ENCODE measurements around the gene HGFAC.

Gene HGFAC

DNA sequence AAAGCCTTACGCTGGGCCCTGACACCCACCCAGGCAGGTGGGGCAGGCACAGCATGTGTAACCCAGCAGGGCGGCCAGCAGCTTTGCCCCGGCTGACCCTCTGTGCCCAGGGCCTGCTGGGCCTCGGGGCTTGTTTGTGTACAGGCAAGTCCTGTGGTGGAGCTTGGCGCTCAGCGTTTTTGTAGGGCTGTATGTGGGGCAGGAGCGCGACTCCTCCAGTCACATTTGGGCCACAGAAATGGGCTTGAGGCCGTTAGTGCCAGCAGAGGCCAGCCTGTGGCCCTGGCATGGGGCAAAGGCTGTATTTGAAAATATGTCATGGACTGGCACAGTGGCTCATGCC lies 14.7 kb upstream of the HGFAC start:
- DNase-seq = no peak

DNA sequence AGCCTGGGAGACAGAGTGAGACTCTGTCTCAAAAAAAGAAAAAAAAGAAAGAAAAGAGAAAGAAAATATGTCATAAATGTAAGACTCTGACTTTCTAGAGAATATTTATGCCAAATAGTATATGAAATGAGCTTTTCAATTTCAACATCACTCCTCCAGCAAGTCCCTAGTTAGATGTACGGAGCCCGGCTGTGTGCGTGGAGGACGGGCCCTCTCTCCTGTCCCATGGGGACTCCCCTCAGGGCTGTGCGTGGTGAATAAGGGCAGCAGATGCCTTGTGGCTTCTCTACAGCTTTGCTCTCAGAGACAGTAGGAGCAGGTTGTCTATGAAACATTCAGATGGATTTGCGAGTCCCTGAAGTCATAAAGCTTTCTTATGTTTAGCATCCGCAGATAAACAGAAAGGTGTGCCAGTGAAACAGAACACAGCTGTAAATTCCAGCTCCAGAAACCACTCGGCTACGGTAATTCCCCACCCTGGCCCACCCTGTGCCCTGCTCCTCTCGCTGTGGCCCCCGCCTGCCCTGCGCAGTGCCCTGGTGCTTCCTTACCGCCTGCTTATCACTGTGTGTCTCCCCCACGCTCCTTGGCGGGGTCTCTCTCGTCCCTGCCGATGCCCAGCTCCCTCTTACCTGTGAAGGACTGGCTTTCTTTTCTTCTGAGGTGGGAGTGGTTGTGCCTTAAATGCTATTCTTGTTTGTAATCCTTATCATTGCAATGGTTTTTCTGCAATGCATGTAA lies 13.9 kb upstream of the HGFAC start:
- DNase-seq = no peak

DNA sequence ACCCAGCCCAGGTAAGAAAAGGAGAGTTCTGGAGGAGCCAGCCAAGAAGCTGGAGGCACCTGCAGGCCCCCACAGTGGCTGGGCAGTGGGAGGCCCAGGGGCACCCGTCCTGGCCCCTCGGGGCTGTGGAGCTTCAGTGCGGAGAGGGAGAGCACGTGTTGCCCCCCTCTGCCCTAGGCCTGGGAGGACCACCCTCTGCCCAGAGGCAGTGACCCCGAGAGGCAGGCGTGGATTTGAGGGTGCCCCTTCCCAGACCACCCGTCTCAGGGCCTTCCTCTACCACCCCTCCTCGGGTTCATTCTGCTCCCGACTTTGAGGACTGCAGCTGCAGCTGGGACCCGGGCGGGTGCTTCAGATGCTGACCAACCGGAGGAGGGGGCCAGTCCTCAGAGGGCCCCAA lies 12.1 kb upstream of the HGFAC start:
- DNase-seq = no peak

DNA sequence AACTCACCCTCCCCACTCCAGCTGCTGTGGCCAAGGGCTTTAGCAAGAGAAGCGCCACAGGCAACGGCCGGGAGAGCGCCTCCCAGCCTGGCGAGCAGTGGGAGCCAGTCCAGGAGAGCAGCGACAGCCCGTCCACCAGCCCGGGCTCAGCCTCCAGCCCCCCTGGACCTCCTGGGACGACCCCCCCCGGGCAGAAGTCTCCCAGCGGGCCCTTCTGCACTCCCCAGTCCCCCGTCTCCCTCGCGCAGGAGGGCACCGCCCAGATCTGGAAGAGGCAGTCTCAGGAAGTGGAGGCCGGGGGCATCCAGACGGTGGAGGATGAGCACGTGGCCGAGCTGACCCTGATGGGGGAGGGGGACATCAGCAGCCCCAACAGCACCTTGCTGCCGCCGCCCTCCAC lies 11.2 kb upstream of the HGFAC start:
- no peak for DNase-seq

DNA sequence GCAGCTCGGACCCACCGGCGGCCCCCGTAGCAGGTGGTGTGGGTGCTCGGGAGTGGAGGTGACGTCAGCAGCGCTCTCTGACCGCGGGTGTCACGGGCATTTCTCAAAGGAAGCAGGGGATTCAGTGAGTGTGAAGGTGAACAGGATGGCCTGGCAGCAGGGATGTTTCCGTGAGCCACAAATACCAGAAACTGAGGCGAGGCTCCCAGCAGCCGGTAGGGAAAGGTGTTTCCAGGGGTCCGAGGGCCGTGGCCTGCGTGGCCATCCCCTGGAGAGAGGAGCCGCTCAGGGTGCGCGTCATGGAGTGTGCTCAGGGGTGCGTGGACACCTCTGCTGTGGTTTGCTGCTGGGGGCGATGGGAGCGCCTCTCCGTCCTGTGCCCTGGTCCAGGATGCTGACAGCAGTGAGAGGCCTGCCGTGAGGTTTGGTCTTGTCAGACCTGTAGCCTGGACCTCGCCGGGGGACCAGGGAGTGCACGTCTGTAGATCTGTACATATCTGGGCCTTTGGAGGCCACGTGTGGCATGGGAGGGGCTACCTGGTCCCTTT lies 10.2 kb upstream of the HGFAC start:
- no peak for DNase-seq

DNA sequence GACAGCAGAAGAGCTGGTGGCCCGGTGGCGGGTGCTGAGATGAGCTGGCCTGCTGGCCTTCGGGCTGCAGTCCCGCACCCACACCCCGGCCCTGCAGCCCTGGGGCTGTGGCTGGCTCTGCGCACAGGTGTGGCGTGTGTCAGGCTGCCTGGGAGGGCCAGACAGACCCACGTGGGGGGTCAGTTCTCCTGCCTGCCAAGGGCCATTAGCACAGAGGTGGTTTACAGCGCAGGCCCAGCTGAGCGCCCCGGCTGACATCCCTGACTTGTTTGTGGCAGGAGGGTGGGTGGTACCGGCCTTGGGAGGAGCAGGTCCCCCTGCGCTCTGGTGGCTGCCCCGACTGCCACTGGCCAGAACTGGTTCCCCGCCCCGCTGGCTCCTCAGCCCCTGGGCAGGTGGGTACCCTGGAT lies 9.4 kb upstream of the HGFAC start:
- no peak for DNase-seq

DNA sequence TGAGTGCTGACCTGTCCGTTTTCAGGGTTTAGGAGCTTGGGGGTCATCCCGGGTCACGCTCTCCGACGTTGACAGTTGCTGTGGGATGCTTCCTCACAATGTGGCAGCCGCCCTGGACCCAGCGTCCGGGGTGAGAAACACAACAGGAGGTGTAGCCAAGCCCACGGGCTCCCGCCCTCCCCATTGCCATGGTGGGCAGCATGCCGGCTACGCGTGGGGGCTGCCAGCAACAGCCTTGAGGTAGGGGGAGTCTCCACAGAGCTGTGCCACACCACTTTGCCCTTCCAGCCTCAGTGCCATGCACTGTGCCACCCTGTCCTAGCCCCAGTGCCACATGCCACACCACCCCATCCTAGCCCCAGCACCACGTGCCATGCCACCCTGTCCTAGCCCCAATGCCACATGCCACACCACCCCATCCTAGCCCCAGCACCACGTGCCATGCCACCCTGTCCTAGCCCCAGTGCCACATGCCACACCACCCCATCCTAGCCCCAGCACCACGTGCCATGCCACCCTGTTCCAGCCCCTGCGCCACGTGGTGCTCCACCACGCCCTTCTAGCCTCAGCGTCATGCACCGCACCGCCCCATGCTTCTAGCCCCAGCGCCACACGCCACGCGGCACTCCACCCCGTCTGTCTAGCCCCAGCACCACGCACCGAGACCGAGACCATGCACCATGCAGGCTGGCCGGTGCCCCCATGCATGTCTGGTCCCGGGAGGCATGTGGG lies 8.5 kb upstream of the HGFAC start:
- no peak for DNase-seq

DNA sequence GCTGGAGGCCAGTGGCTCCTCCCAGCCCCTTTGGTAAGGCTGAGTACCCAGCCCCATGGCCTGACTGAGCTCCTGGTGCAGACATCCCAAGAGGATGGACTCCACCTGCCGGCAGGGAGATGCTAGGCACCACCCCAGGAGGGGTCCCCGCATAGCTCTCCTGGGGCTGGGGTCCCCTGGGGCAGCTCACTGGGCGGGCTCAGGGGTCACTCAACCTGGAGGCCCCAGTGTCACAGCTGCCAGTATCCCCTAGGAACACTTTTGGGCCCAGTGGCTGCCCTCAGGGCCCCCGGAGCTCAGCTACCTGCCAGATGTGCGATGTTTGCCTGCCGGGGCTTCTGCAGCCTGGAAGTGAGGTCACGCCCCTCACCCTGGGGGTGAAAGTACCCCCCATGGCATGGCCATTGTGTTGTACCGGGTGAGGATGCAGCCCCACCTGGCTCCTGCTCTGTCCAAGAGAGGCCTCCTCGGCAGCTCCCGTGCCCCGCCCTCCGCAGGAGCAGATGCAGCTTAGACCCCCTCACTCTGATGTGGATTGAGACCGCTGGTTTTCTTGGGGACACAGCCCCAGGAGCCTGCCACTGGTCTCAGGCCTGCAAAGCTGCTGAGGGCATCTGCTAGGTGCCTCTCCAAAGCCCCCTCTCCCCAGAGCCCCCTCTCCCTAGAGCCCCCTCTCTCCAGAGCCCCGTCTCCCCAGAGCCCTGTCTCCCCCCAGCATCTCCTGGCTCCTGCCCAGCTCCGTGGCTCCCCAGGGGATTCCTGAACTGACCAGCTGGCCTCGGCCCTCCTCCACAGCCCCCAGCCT lies 6.7 kb upstream of the HGFAC start:
- no peak for DNase-seq

DNA sequence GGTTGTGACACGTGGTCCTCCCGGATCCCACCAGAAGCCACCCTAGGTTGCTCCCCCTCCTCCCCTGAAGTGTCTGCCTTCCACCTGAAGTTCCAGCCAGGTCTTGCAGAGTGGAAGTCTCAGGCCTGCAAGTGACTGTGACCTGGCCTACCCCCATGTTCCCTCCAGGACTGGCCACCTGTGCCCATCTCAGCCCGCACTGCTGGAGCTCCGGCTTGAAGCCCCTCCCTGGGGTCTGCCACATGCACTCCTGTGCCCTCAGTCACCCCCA lies 6.1 kb upstream of the HGFAC start:
- no peak for DNase-seq

DNA sequence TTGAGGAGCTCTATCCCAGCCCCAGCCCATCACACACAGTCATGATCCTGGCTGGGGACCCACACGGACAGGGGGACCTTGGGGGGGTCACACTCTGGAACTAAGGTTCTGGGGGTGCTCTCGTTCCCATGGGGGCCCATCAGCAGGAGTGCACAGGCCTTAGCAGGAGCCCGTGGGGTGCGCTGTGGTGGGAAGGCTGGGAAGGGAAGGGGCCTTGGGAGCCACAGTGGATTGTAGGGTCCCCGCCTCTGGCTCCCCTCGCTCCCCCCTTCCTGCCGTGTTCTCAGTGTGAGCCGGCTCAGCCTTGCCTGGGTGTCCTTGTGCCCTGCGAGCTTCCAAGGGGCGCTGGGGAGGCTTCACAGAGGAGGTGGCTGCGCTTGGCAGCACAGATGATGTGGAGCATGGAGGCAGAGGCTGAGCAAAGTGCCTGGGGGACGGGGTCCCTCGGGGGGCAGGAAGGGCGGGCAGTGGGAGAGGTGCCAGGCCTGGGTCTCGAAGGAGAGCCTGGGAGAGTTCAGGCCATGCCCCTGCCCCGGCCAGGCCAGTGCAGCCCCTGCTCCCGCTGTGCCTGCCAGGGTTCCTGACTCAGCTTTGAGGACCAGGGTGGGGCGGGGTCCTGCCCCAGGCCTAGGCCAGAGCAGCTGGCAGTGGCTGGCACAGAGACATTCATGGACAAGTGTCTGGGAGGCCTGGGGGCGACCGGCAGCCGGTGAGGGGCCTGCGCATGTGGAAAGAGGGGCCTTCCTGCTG lies 5.5 kb upstream of the HGFAC start:
- DNase-seq = no peak

DNA sequence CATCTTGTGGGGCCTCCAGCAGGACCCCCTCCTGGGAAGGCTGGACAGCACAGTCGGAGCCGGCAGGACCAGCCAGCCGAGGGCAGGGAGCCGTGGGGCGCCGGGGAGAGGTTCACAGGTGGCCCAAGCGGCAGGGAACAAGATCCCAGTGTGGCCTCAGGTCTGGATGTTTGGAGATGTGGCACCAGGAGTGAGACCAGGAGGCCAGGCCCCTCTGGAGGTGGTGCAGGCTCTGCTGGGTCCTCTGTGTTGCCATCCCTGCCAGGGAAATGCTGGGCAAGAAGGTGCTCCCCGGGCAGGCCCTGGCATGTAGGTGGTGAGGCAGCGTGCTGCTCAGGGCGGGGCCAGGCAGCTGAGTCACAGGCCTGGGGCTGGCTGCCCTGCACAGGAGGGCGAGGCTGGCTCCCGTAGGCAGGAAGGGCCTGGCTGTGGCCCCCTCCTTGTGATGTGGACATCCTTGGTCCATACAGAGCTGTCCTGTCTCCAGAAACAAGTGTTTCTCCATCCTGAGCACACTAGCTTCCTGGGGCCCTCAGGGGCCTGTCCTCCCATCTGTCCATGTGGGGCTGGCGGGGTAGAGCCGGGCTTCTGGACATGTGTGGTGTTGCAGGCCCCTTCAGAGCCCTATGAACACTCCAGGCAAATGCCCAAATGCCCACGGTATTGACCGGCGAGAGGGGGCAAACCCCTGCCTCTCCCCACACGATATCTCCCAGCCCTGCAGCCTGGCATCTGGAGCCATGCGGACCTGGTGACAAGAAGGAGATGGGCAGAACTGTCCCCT lies 4.8 kb upstream of the HGFAC start:
- DNase-seq = no peak

DNA sequence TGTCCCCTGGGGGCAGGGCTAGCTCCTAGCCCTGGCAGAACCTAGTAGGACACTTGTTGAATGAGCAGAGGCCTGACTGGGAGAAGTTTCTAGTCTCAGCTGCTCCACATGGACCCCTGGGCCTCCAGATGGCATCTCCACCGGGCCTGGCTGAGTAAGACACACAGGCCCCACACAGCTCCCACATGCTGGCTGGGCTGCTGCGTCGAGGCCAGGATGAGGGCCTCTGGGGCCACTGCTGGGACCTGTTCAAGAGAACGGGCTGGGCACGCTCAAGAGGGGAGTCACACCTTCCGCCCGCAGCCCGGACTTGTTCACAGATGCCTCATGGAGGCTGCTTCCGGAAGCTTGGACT lies 4.2 kb upstream of the HGFAC start:
- no peak for DNase-seq

DNA sequence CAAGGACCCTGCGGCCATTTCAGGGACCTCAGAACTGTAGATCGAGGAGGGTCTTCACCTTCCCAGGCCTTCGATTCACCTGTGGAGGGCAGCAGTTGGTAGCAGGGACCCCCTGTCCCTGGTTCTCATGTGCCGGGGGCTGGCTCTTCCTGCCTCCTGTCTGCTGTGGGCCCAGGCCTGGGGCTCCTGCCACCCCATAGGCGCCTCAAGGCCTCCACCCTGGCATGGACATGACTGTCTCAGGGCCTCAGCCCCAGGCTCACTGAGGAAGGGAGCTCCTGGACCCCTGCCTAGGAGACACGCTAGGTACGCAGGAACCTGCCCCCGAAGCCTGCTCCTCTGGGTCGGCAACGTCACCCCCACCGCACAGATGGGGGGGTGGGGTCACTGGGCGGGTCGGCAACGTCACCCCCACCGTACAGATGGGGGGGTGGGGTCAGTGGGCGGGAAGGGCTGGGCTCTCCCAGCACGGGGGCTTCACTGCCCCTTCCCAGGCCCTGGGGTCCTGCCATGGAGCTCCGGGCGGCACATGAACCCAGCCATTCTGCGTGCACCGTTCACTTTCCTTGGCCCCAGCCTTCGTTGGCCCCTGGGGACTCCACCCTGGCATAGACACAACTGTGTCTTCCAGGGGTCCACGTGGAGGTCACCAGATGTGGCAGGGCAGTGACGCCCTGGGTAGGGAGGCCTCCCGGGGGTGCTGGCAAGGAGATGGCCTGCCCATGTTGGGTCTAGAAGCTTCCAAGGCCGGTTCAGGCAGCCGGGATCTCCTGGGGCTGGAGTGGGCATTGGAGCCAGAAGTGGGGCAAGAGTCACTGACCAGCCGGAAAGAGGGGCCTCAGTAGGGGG lies 3.5 kb upstream of the HGFAC start:
- no peak for DNase-seq

DNA sequence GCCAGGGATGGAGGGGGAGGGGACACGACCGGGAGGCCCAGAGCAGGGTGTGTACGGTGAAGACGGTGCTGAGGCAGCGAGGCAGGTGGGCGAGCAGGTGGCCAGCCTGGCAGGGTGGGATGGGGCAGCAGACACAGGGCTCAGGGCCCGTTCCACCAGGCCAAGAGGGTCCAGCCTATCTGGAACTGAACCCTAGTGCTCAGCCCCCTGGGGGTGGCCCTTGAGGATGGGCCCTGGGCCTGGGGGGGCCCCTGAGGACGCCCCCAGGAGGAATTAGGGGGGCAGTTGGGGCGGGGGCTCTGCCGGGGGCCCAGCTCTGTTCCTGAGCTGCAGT lies 3.0 kb upstream of the HGFAC start:
- no peak for DNase-seq

DNA sequence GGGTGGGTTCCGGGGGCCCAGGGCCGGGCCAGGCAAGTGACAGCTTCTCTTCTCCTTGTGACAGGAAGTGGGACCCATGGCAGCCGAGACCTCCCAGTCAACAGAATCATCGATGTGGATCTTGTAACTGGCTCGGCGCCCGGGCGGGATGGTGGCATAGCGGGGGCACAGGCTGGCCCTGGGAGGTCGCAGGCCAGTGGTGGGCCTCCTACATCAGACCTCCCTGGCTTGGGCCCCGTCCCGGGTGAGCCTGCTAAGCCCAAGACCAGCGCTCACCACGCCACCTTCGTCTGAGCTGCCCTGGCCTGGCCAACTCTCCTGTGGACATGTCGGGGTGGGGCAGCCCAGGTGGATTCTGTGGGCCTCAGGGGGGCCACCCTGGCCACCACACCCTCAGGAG lies 2.4 kb upstream of the HGFAC start:
- no peak for DNase-seq

DNA sequence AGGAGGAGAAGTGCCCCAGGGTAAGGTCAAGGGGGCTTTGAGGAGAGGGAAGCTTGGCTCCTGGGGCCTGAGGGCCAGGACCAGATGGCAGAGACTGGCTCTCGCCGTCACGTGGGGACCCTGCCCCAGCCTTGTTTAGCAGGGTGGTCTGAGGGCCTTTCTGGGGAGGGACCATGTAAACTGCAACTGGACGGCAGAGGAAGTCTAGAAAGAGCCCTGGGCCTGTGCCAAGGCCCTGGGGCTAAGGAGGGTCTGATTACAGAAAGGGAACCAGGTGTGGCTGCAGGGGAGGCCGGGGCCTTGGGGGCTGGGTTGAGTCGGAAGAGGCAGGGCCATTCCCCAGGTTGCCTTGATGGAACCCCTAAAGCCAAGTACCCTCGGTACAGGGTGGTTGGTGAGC lies 1.8 kb upstream of the HGFAC start:
- no peak for DNase-seq

DNA sequence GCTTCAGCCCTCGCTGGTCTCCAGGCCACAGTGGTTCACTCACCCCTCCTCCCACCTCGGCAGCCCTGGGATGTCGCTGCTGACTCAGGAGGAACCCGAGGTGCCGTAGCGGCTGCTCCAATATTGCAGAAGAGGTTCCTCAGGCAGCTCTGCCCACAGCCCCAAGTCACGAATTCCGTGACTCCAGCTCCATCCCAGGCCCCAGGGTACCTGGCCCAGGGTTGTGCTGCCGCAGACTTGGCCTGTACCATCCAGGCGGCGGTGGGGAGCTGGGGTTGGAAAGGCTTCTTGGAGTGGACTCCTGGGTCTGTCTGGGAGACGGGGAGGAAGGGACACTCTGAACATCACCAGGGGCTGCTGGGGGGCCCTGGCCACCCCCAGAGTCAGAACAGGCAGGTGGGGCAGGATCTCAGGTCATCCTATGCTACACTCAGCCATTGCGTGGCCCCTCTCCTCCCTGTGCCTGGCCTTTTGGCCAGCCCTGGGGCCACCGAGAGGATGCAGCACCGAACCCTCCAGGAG lies 728 bp upstream of the HGFAC start:
- no peak for DNase-seq

DNA sequence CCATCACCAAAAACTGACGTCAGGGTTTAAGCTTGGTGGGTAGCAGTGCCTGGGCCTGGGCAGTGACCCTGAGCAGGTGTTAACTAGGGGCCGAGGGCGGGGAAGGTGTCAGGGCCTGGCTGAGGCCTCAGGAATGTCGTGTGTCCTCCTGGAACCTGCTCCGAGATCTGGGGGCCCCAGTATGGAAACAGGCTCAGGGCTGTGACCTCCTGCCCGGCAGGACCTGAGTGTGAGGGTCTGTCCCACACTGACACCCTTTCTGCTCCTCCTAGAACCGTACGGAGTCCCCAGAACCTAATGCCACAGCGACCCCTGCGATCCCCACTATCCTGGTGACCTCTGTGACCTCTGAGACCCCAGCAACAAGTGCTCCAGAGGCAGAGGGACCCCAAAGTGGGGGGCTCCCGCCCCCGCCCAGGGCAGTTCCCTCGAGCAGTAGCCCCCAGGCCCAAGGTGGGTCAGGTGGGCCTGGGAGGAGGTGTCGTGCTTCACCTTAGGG lies 741 bp downstream of the HGFAC start:
- no peak for DNase-seq

DNA sequence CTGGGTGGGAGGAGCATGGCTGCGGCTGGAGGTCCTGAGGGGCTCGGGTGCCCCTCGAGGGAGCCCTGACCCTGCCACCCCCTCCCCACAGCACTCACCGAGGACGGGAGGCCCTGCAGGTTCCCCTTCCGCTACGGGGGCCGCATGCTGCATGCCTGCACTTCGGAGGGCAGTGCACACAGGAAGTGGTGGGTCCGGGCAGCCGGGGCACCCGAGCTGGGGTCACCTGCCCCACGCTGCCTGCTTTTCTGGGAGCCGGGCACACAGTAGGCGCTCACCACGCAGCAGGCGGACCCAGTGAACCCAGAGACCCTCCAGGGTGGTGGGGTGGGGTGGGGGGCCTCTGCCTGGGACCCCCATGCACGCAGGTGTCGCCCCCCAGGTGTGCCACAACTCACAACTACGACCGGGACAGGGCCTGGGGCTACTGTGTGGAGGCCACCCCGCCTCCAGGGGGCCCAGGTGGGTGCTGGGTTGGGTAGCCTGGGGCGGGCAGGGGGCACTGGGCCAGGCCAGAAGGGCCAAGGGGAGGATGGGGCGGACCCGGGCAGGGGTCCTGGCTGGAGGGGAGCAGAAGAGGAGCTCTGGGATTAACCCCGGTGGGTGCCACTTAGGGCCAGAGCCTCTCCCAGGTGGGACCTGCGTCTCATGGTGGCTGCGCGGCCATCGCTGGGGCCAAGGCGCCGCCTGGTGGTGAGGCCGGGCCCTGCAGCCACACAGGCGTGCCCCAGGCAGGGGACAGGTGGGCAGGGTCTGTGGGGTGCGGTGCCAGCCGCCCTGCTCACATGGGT lies 1.4 kb downstream of the HGFAC start:
- DNase-seq = no peak

DNA sequence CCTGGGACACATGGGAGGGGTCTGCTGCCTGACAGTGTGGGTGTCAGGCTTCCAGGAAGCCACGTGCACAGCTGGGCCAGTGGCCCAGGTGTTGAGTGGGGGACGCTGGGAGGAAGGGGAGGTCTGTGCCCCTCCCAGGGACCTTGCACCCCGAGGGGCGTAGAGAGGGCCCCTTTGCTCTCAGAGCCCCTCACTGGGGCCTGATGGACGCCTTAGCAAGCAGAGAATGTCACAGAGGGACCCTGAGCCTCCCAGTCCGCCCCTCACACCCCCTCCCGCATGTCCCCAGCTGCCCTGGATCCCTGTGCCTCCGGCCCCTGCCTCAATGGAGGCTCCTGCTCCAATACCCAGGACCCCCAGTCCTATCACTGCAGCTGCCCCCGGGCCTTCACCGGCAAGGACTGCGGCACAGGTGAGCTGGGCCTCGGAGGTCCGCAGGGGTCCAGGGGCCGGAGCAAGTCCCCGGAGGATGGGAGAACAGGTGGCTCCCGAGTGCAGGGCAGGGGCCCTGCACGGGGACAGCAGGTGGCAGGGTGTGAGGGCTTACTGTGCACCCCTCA lies 2.1 kb downstream of the HGFAC start:
- DNase-seq = no peak

Measured in GOT3 (cell line).